BLaER1 (cell line): ENCODE measurements around the gene S1PR2.

Experiments used
- H3K27ac ChIP-seq: shearing (Covaris generic); formaldehyde crosslinking; 2 replicates; pipeline ENCODE4 v1.8.1; 2022
- H3K27me3 ChIP-seq: shearing (Covaris generic); formaldehyde crosslinking; 2 replicates; pipeline ENCODE4 v1.8.1; 2022
- H3K36me3 ChIP-seq: shearing (Covaris generic); formaldehyde crosslinking; 2 replicates; pipeline ENCODE4 v1.8.1; 2022
- H3K4me1 ChIP-seq: shearing (Covaris generic); formaldehyde crosslinking; 2 replicates; pipeline ENCODE4 v1.8.1; 2022
- H3K4me2 ChIP-seq: shearing (Covaris generic); formaldehyde crosslinking; 2 replicates; pipeline ENCODE4 v1.8.1; 2022
- H3K4me3 ChIP-seq: shearing (Covaris generic); formaldehyde crosslinking; 2 replicates; pipeline ENCODE4 v1.8.1; 2022
- H3K9ac ChIP-seq: shearing (Covaris generic); formaldehyde crosslinking; 2 replicates; pipeline ENCODE4 v1.8.1; 2022
- H3K9me3 ChIP-seq: shearing (Covaris generic); formaldehyde crosslinking; 2 replicates; pipeline ENCODE4 v1.8.1; 2022
- H4K20me1 ChIP-seq: shearing (Covaris generic); formaldehyde crosslinking; 2 replicates; pipeline ENCODE4 v1.8.1; 2022
- Cebpa-rat ChIP-seq: shearing (Covaris generic); IDR thresholded peaks from 2 replicates; pipeline ENCODE4 v1.8.1; 2022

Gene S1PR2

GRCh38 chr19:10194500-10195198, 36.5 kb downstream of the S1PR2 start, which contains the start of gene DNMT1:
Gene DNMT1, minus strand, starts transcription at chr19:10194953. Its CDS starts 54 bp downstream, at chr19:10194899.
- peak within 1 kb of the TSS; percentile 99 for H3K9ac ChIP-seq
- peak within 1 kb of the TSS; percentile 99 for H3K4me3 ChIP-seq
- H3K9me3 ChIP-seq: no peaks in the 10 kb centered on the region
- H3K27me3 ChIP-seq: no peaks in the 10 kb centered on the region
- H3K4me1 ChIP-seq: peaks cover 65% of the 10 kb centered on the region
- peak within 1 kb of the TSS; percentile 98 for H3K4me2 ChIP-seq
- H4K20me1 ChIP-seq: peaks cover 48% of the 10 kb centered on the region
- H3K36me3 ChIP-seq: peaks cover 35% of the 10 kb centered on the region
- no peak for TF ChIP-seq Cebpa-rat
- peak within 1 kb of the TSS; percentile 99 for H3K27ac ChIP-seq

- TF ChIP-seq Cebpa-rat: no peak
- peak overlapping the region; percentile 99 for H3K4me3 ChIP-seq
- peaks cover 55% of the 10 kb centered on the region for H4K20me1 ChIP-seq
These were observed 37.2 kb downstream of the S1PR2 start for GRCh38 chr19:10193790-10194499.

GRCh38 chr19:10192922-10193321, 38.2 kb downstream of the S1PR2 start:
- H3K4me1 ChIP-seq: peaks cover 72% of the 10 kb centered on the region
- H3K4me2 ChIP-seq: peak overlapping the region; percentile 98
- no peak for TF ChIP-seq Cebpa-rat
- no peaks in the 10 kb centered on the region for H3K9me3 ChIP-seq
- peak overlapping the region; percentile 99 for H3K4me3 ChIP-seq
- peaks cover 65% of the 10 kb centered on the region for H4K20me1 ChIP-seq
- no peaks in the 10 kb centered on the region for H3K27me3 ChIP-seq
- H3K27ac ChIP-seq: peak overlapping the region; percentile 99
- H3K9ac ChIP-seq: peak overlapping the region; percentile 99
- peaks cover 52% of the 10 kb centered on the region for H3K36me3 ChIP-seq

More at GRCh38 chr19:10193790-10194499, 37.2 kb downstream of the S1PR2 start:
- Histone ChIP-seq H3K9me3 (no peaks in the 10 kb centered on the region), H3K4me2 (peak overlapping the region; percentile 98), H3K9ac (peak overlapping the region; percentile 99), H3K27me3 (no peaks in the 10 kb centered on the region), H3K27ac (peak overlapping the region; percentile 99), H3K36me3 (peaks cover 42% of the 10 kb centered on the region), H3K4me1 (peaks cover 68% of the 10 kb centered on the region)

GRCh38 chr19:10191347-10191746, 39.8 kb downstream of the S1PR2 start:
- Histone ChIP-seq H3K36me3 (peaks cover 68% of the 10 kb centered on the region), H3K27ac (no peak overlapping the region), H3K9me3 (no peaks in the 10 kb centered on the region), H3K4me3 (no peak overlapping the region), H3K9ac (no peak overlapping the region; the same call in 1 of the 2 replicates), H4K20me1 (peaks cover 81% of the 10 kb centered on the region), H3K4me1 (peaks cover 79% of the 10 kb centered on the region), H3K4me2 (peak overlapping the region; percentile 98), H3K27me3 (no peaks in the 10 kb centered on the region)
- no peak for TF ChIP-seq Cebpa-rat

GRCh38 chr19:10190026-10190425, 41.1 kb downstream of the S1PR2 start:
- Histone ChIP-seq H3K9me3 (no peaks in the 10 kb centered on the region), H3K4me1 (peaks cover 86% of the 10 kb centered on the region), H3K4me2 (peak overlapping the region; percentile 43), H3K9ac (peak overlapping the region; percentile 16; the same call in 1 of the 2 replicates), H3K27me3 (no peaks in the 10 kb centered on the region), H4K20me1 (peaks cover 94% of the 10 kb centered on the region), H3K36me3 (peaks cover 81% of the 10 kb centered on the region), H3K27ac (0 out of 2 replicates have a peak overlapping the region, but pooled peaks have one; percentile 10), H3K4me3 (no peak overlapping the region)
- TF ChIP-seq Cebpa-rat: no peak

- H4K20me1 ChIP-seq: peaks cover 98% of the 10 kb centered on the region
- TF ChIP-seq Cebpa-rat: no peak
- peaks cover 85% of the 10 kb centered on the region for H3K36me3 ChIP-seq
- H3K9me3 ChIP-seq: no peaks in the 10 kb centered on the region
- 0 out of 2 replicates have a peak overlapping the region, but pooled peaks have one; percentile 10 for H3K27ac ChIP-seq
- H3K4me1 ChIP-seq: peaks cover 90% of the 10 kb centered on the region
- no peaks in the 10 kb centered on the region for H3K27me3 ChIP-seq
- peak overlapping the region; percentile 43 for H3K4me2 ChIP-seq
- H3K4me3 ChIP-seq: no peak overlapping the region
- H3K9ac ChIP-seq: peak overlapping the region; percentile 16; the same call in 1 of the 2 replicates
These were observed 41.5 kb downstream of the S1PR2 start for GRCh38 chr19:10189616-10190015.

GRCh38 chr19:10187315-10187714, 43.8 kb downstream of the S1PR2 start:
- peak overlapping the region; percentile 75 for H3K4me2 ChIP-seq
- peaks cover 81% of the 10 kb centered on the region for H3K4me1 ChIP-seq
- peak overlapping the region; percentile 31 for H3K27ac ChIP-seq
- H3K27me3 ChIP-seq: no peaks in the 10 kb centered on the region
- H4K20me1 ChIP-seq: peaks cover 100% of the 10 kb centered on the region
- peaks cover 98% of the 10 kb centered on the region for H3K36me3 ChIP-seq
- peak overlapping the region; percentile 66 for H3K9ac ChIP-seq
- H3K4me3 ChIP-seq: peak overlapping the region; percentile 3; the same call in 1 of the 2 replicates
- no peaks in the 10 kb centered on the region for H3K9me3 ChIP-seq
- no peak for TF ChIP-seq Cebpa-rat

- no peak overlapping the region for H3K4me2 ChIP-seq
- H4K20me1 ChIP-seq: peaks cover 98% of the 10 kb centered on the region
- H3K4me1 ChIP-seq: peaks cover 54% of the 10 kb centered on the region
- no peaks in the 10 kb centered on the region for H3K9me3 ChIP-seq
- peaks cover 96% of the 10 kb centered on the region for H3K36me3 ChIP-seq
- TF ChIP-seq Cebpa-rat: no peak
- H3K27me3 ChIP-seq: no peaks in the 10 kb centered on the region
- peak overlapping the region; percentile 49; the same call in 1 of the 2 replicates for H3K9ac ChIP-seq
- no peak overlapping the region for H3K4me3 ChIP-seq
- peak overlapping the region; percentile 51; the same call in 1 of the 2 replicates for H3K27ac ChIP-seq
These were observed 46.5 kb downstream of the S1PR2 start for GRCh38 chr19:10184636-10185035.

GRCh38 chr19:10183926-10184325, 47.2 kb downstream of the S1PR2 start:
- H3K27ac ChIP-seq: peak overlapping the region; percentile 51; the same call in 1 of the 2 replicates
- peaks cover 96% of the 10 kb centered on the region for H3K36me3 ChIP-seq
- no peaks in the 10 kb centered on the region for H3K27me3 ChIP-seq
- peaks cover 98% of the 10 kb centered on the region for H4K20me1 ChIP-seq
- H3K9ac ChIP-seq: 0 out of 2 replicates have a peak overlapping the region, but pooled peaks have one; percentile 49
- no peak overlapping the region for H3K4me2 ChIP-seq
- H3K4me1 ChIP-seq: peaks cover 47% of the 10 kb centered on the region
- no peak overlapping the region for H3K4me3 ChIP-seq
- no peaks in the 10 kb centered on the region for H3K9me3 ChIP-seq
- TF ChIP-seq Cebpa-rat: no peak
